ENCODE data around the gene ASTN2. TPM values are rescaled to one million over a fixed set of nuclear protein-coding genes. Genes with fewer than 3 reads are reported as not detected.

Gene ASTN2
- total RNA-seq, 1 donor from 2014 or later: 10.0 TPM

DNA sequence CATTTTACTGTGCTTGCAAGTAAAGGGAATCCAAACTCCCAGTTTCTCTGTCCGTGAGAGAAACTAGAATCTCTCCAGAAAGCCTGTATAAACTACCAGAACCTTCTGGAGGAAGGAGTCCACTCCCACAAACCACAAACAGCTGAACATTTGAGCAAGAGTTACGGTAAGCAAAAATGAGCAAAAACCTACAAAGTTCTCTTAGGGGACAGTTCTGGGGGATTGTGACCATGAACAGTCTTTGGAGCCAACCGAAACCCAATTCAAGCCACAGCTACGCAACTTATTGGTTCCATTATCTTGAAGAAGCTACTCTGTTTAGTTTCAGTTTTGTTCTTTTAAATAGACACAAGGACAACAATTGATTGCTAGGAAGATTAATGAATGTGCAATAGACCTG lies 330.6 kb downstream of the ASTN2 start:
- Mint-ChIP-seq H3K27ac (ENCODE audit: unreplicated experiment) (no peak overlapping the region), H3K9me3 (ENCODE audit: unreplicated experiment) (no peaks in the 10 kb centered on the region), H3K4me1 (ENCODE audit: unreplicated experiment) (no peaks in the 10 kb centered on the region), H3K27me3 (ENCODE audit: unreplicated experiment) (no peaks in the 10 kb centered on the region), H3K36me3 (ENCODE audit: low read depth, unreplicated experiment) (no peaks in the 10 kb centered on the region), H3K4me3 (ENCODE audit: unreplicated experiment) (no peak overlapping the region)
- TF ChIP-seq, protein P1, sequence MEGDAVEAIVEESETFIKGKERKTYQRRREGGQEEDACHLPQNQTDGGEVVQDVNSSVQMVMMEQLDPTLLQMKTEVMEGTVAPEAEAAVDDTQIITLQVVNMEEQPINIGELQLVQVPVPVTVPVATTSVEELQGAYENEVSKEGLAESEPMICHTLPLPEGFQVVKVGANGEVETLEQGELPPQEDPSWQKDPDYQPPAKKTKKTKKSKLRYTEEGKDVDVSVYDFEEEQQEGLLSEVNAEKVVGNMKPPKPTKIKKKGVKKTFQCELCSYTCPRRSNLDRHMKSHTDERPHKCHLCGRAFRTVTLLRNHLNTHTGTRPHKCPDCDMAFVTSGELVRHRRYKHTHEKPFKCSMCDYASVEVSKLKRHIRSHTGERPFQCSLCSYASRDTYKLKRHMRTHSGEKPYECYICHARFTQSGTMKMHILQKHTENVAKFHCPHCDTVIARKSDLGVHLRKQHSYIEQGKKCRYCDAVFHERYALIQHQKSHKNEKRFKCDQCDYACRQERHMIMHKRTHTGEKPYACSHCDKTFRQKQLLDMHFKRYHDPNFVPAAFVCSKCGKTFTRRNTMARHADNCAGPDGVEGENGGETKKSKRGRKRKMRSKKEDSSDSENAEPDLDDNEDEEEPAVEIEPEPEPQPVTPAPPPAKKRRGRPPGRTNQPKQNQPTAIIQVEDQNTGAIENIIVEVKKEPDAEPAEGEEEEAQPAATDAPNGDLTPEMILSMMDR (IDR thresholded peaks at IDR 0.05; ENCODE audit: unreplicated experiment): no peak
- no peak for DNase-seq (ENCODE audit: low spot score)

DNA sequence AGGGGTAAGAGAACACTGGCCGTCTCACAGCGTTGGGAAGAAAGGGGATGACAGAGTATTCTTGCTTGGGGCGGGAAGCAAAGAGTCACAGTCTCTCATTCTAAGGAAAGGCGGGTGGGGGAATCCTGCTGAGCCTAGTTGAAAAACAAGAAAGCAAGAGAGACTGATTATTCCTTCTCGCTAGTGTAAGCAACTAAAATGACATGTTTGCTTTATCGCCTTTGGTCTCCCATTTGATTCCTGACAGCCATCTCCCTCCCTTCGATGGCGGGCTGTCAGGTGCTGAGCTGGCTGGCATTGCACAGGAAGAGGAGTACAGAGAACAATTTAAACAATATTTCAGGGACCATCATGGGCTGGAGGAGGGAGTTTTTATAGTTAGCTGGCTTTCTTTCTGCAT lies 331.3 kb downstream of the ASTN2 start:
- H3K9me3 Mint-ChIP-seq (ENCODE audit: unreplicated experiment): no peaks in the 10 kb centered on the region
- H3K27me3 Mint-ChIP-seq (ENCODE audit: unreplicated experiment): no peaks in the 10 kb centered on the region
- no peak overlapping the region for H3K27ac Mint-ChIP-seq (ENCODE audit: unreplicated experiment)
- no peaks in the 10 kb centered on the region for H3K36me3 Mint-ChIP-seq (ENCODE audit: low read depth, unreplicated experiment)
- no peak overlapping the region for H3K4me3 Mint-ChIP-seq (ENCODE audit: unreplicated experiment)
- DNase-seq (ENCODE audit: low spot score): no peak
- no peaks in the 10 kb centered on the region for H3K4me1 Mint-ChIP-seq (ENCODE audit: unreplicated experiment)
- TF ChIP-seq, protein P1 (IDR thresholded peaks at IDR 0.05; ENCODE audit: unreplicated experiment): no peak

DNA sequence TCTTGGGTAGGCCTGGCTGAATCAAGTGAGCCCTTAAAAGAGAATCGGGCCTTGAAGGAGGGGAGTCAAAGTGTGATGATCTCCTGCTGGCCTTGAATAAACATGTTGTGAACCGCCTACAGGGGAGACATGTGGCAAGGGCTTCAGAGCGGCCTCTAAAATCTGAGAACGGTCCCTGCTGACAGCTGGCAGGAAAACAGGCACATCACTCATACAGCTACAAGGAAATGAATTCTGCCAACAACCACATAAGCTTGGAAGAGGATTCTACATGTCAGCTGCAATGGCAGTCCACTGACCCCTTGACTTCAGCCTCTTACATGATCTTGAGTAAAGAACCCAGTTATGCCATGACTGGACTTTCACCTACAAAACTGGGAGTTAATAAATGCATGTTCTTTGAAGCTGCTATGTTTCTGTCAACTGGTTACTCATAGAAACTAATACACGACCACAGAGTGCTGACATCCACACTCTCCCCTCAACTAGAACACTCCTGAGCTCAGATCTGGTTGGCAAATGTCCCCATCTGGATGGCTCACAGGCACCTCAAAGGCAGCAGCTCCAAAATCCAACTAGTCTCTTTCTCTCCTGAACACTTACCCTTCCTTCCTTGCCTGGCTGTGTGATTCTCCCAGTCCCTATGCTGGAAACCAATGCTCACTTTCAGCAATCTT lies 333.1 kb downstream of the ASTN2 start:
- no peak overlapping the region for H3K4me3 Mint-ChIP-seq (ENCODE audit: unreplicated experiment)
- H3K27ac Mint-ChIP-seq (ENCODE audit: unreplicated experiment): no peak overlapping the region
- no peak for DNase-seq (ENCODE audit: low spot score)
- TF ChIP-seq, protein P1 (IDR thresholded peaks at IDR 0.05; ENCODE audit: unreplicated experiment): no peak
- no peaks in the 10 kb centered on the region for H3K27me3 Mint-ChIP-seq (ENCODE audit: unreplicated experiment)
- no peaks in the 10 kb centered on the region for H3K36me3 Mint-ChIP-seq (ENCODE audit: low read depth, unreplicated experiment)
- no peaks in the 10 kb centered on the region for H3K4me1 Mint-ChIP-seq (ENCODE audit: unreplicated experiment)
- no peaks in the 10 kb centered on the region for H3K9me3 Mint-ChIP-seq (ENCODE audit: unreplicated experiment)

DNA sequence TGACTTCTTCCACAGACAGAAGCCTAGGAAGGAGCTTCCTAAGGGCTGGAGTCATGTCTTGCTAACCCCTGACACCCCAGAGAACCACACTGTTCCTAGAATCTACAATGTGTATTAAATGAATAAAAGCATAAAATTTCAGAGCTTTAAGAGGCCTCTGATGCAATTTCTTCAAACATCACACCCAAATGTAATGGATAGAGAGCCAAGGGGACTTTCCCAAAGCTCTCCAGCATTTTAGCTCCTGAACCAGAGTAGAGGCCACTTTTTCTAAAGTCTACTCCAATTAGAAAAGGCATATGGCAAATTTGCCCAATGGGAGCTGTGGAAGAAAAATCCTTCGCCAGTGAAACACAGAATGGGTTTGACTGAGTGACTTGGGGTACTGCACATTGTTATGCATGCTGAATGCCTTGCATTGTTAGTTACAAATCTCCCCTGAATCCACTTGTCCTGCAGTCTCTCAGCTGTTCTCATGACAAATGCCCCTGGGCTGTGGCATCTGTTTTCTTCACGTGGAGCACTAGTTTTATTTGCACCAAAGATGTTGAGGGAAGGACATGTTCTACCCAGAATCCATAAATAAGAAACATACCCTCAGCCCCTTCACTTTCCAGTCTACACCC lies 334.0 kb downstream of the ASTN2 start:
- Mint-ChIP-seq H3K4me3 (ENCODE audit: unreplicated experiment) (no peak overlapping the region), H3K9me3 (ENCODE audit: unreplicated experiment) (no peaks in the 10 kb centered on the region), H3K27me3 (ENCODE audit: unreplicated experiment) (no peaks in the 10 kb centered on the region), H3K27ac (ENCODE audit: unreplicated experiment) (no peak overlapping the region), H3K36me3 (ENCODE audit: low read depth, unreplicated experiment) (no peaks in the 10 kb centered on the region), H3K4me1 (ENCODE audit: unreplicated experiment) (no peaks in the 10 kb centered on the region)
- TF ChIP-seq, protein P1 (IDR thresholded peaks at IDR 0.05; ENCODE audit: unreplicated experiment): no peak
- DNase-seq (ENCODE audit: low spot score): no peak

DNA sequence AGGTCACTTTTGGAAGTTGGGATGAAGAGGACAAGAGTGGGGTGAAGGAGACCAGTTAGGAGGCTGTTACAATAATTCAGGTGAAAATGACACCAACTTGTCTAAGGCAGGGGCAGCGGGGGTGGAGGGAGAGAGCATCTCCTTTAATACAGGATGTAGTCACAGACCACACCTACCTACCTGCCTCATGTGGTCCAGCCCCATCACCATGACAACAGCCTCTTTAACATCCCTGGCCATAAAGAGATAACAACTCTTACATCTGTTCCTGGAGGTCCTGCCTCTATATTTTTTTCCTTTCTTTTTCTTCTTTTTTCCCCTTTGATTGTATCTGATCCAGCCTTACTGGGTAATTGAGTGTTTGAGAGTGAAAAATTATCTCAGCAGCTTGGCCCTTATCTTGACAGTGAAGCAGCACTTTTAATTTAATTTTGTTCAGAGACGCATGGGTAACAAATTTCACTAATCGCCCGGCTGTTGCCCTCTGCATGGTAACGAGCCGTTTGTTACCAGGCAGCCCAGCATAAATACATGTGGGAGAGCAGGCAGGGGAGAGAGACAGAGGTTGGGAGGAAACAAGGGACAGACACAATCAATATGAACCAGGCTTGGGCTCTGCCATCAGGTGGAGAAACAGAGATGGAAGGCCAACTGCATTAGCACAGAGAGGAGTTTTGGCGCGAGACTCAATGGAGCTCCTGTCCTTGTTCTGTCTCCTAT lies 338.1 kb downstream of the ASTN2 start:
- Mint-ChIP-seq H3K27me3 (ENCODE audit: unreplicated experiment) (no peaks in the 10 kb centered on the region), H3K4me3 (ENCODE audit: unreplicated experiment) (no peak overlapping the region), H3K36me3 (ENCODE audit: low read depth, unreplicated experiment) (no peaks in the 10 kb centered on the region), H3K4me1 (ENCODE audit: unreplicated experiment) (peaks cover 5% of the 10 kb centered on the region), H3K9me3 (ENCODE audit: unreplicated experiment) (no peaks in the 10 kb centered on the region), H3K27ac (ENCODE audit: unreplicated experiment) (no peak overlapping the region)
- TF ChIP-seq, protein P1 (IDR thresholded peaks at IDR 0.05; ENCODE audit: unreplicated experiment): no peak
- no peak for DNase-seq (ENCODE audit: low spot score)
